ENCODE measurements around the gene NCBP2L. TPM values are rescaled to one million over a fixed set of nuclear protein-coding genes. Genes with fewer than 3 reads are reported as not detected.

Gene NCBP2L
- polyA plus RNA-seq, 2 of the 4 experiments (the other 2 are of a cell fraction): not detected

- TF ChIP-seq ZC3H11A (IDR thresholded peaks at IDR 0.05) (no peak), ZNF302 (CRISPR knock-in tag; IDR thresholded peaks at IDR 0.05) (no peak), CBX2 (IDR thresholded peaks at IDR 0.05; ENCODE audit: borderline replicate concordance, low read depth) (no peak), HOXB5 (CRISPR knock-in tag; IDR thresholded peaks at IDR 0.05) (no peak)
These were observed 24.8 kb upstream of the NCBP2L start (continued) for GRCh38 chrX:107752714-107753113.

- ChIA-PET POLR2A (interaction anchor here (1.5 kb wide), 1 partner anchor 37 kb away, joined by 3 read pairs; no protein-coding TSS in a partner anchor), CTCF (interaction anchor here (1.3 to 2.2 kb wide), 3 partner anchors 18 to 80 kb away, joined by 3 to 7 read pairs (median 5); no protein-coding TSS in a partner anchor)
- Histone ChIP-seq H3K4me1 (peaks cover under 1% of the 10 kb centered on the region; the same call in 2 of the 3 replicates), H3K27ac (no peak overlapping the region), H3K9me3 (no peaks in the 10 kb centered on the region), H3K4me3 (no peak overlapping the region), H3K4me2 (no peak overlapping the region)
- WGBS (ENCODE audit: missing lambda C conversion rate): 70% methylated on average over 4 of the region's 4 CpGs
- FAIRE-seq (no peak), DNase-seq (ENCODE audit: low read depth in 1 of 2, low spot score in 1 of 2) (no peak), ATAC-seq (no peak)
- no peak for TF ChIP-seq RCOR1 (IDR thresholded peaks at IDR 0.05; ENCODE audit: low read depth, low read length)
- TF ChIP-seq BCL3 (IDR thresholded peaks at IDR 0.05): no peak
- TF ChIP-seq ZFP36 (IDR thresholded peaks at IDR 0.05; ENCODE audit: borderline replicate concordance, partially characterized antibody): no peak
- no peak for TF ChIP-seq HOXB13 (CRISPR knock-in tag; IDR thresholded peaks at IDR 0.05; ENCODE audit: low read depth)
- no peak for TF ChIP-seq EHMT2 (IDR thresholded peaks at IDR 0.05; ENCODE audit: low read depth)
- no peak for TF ChIP-seq CBX2 (IDR thresholded peaks at IDR 0.05; ENCODE audit: borderline replicate concordance, low read depth)
- no peak for TF ChIP-seq FOSL2 (IDR thresholded peaks at IDR 0.05)
- TF ChIP-seq FOSL2 (CRISPR knock-in tag; IDR thresholded peaks at IDR 0.05): no peak
These were observed 24.3 kb upstream of the NCBP2L start for GRCh38 chrX:107753187-107753586.

GRCh38 chrX:107755721-107756120, 21.8 kb upstream of the NCBP2L start:
- no peak for ATAC-seq
- no peak for FAIRE-seq
- no peak overlapping the region for H3K4me2 ChIP-seq
- no peak overlapping the region for H3K27ac ChIP-seq
- no peak for TF ChIP-seq HEYL (CRISPR knock-in tag; IDR thresholded peaks at IDR 0.05)
- no peaks in the 10 kb centered on the region for H3K4me1 ChIP-seq
- 38% methylated on average over 3 of the region's 3 CpGs for WGBS (ENCODE audit: missing lambda C conversion rate)
- DNase-seq (ENCODE audit: low read depth in 1 of 2, low spot score in 1 of 2): no peak
- ChIA-PET CTCF (interaction anchor here (1.4 to 1.8 kb wide), 2 partner anchors 14 to 83 kb away, joined by 4 to 5 read pairs; no protein-coding TSS in a partner anchor), POLR2A (no interaction called here)
- no peak overlapping the region for H3K4me3 ChIP-seq
- no peaks in the 10 kb centered on the region for H3K9me3 ChIP-seq

GRCh38 chrX:107758231-107758766, 19.2 kb upstream of the NCBP2L start:
- Histone ChIP-seq H3K4me2 (no peak overlapping the region), H3K9me3 (no peaks in the 10 kb centered on the region), H3K27ac (no peak overlapping the region), H3K4me3 (no peak overlapping the region), H3K4me1 (no peaks in the 10 kb centered on the region)
- DNase-seq (ENCODE audit: low read depth in 1 of 2, low spot score in 1 of 2) (no peak), FAIRE-seq (no peak), ATAC-seq (no peak)
- ChIA-PET CTCF (interaction anchor here (1.7 kb wide), 1 partner anchor 17 kb away, joined by 6 read pairs; the partner anchor contains the start of gene TSC22D3), POLR2A (no interaction called here)
- 68% methylated on average over 5 of the region's 5 CpGs for WGBS (ENCODE audit: missing lambda C conversion rate)
- no peak for TF ChIP-seq KDM1A (IDR thresholded peaks at IDR 0.05; ENCODE audit: low read depth)

- Histone ChIP-seq H3K4me1 (no peaks in the 10 kb centered on the region), H3K27ac (no peak overlapping the region), H3K9me3 (no peaks in the 10 kb centered on the region), H3K4me2 (no peak overlapping the region), H3K4me3 (no peak overlapping the region)
- 57% methylated on average over 5 of the region's 5 CpGs for WGBS (ENCODE audit: missing lambda C conversion rate)
- no peak for ATAC-seq
- no peak for DNase-seq (ENCODE audit: low read depth in 1 of 2, low spot score in 1 of 2)
- TF ChIP-seq BCL3 (IDR thresholded peaks at IDR 0.05) (no peak), PBX3 (IDR thresholded peaks at IDR 0.05) (no peak)
- ChIA-PET CTCF (interaction anchor here (0.6 to 1.7 kb wide), 4 partner anchors 15 to 42 kb away, joined by 3 to 6 read pairs (median 3); partner anchors contain the start of gene TSC22D3), POLR2A (no interaction called here)
- no peak for FAIRE-seq
These were observed 17.0 kb upstream of the NCBP2L start for GRCh38 chrX:107760304-107761077.
